Thoracic aorta (tissue), 2 donors: ENCODE measurements around the gene COL12A1. TPM values are rescaled to one million over a fixed set of nuclear protein-coding genes. Genes with fewer than 3 reads are reported as not detected.

Experiments
- ATAC-seq: fragments of 150-250 bp; one replicate; pipeline ENCODE4 v1.8.0; 2017; ENCODE audit warnings: low read depth; ENCODE audit not compliant: insufficient number of reproducible peaks, low FRiP score
- DNase-seq: peaks from one replicate; pipeline ENCODE4 v3.0.0-alpha.2; 2020; ENCODE audit warnings: low spot score
- H3K27ac ChIP-seq, 2 donors: fragments of 200-600 bp; sonication (generic); 1 replicate in 1 of 2; 2 replicates in 1 of 2; pipeline ENCODE4 v1.5.1; 2016; ENCODE audit warnings: mild to moderate bottlenecking in 2 of 2, moderate library complexity in 2 of 2
- H3K27me3 ChIP-seq: fragments of 200-600 bp; sonication (generic); replicated peaks from 2 replicates; pipeline ENCODE4 v1.6.0; 2016; ENCODE audit warnings: mild to moderate bottlenecking; ENCODE audit not compliant: insufficient read depth
- H3K36me3 ChIP-seq: fragments of 200-600 bp; sonication (generic); one replicate; pipeline ENCODE4 v1.5.1; 2016
- H3K4me1 ChIP-seq, 2 donors: fragments of 200-600 bp; sonication (generic); 1 replicate in 1 of 2; 2 replicates in 1 of 2; pipeline versions ENCODE4 v1.5.1 to v1.6.0; 2016; ENCODE audit warnings: low read depth in 2 of 2, mild to moderate bottlenecking in 1 of 2; ENCODE audit not compliant: control insufficient read depth in 1 of 2
- H3K4me3 ChIP-seq: fragments of 200-600 bp; sonication (generic); 2 replicates; pipeline ENCODE4 v1.5.1; 2016; ENCODE audit warnings: mild to moderate bottlenecking
- H3K9me3 ChIP-seq: fragments of 200-600 bp; sonication (generic); 2 replicates; pipeline ENCODE4 v1.5.1; 2016
- CTCF ChIP-seq: fragments of 200-600 bp; sonication (generic); IDR thresholded peaks from one replicate; pipeline ENCODE4 v1.5.1; 2019; ENCODE audit warnings: antibody characterized with exemption
- total RNA-seq, 2 donors: library from RNA; depleted of rRNA; stranded (reverse); fragments of >200 nt; gene quantifications; one replicate each; pipeline versions ENCODE4 v1.1.0 to v1.2.3, GENCODE V29; 2016

Gene COL12A1
- total RNA-seq, 2 donors from 2014 or later, result 92.3 to 131 TPM

DNA sequence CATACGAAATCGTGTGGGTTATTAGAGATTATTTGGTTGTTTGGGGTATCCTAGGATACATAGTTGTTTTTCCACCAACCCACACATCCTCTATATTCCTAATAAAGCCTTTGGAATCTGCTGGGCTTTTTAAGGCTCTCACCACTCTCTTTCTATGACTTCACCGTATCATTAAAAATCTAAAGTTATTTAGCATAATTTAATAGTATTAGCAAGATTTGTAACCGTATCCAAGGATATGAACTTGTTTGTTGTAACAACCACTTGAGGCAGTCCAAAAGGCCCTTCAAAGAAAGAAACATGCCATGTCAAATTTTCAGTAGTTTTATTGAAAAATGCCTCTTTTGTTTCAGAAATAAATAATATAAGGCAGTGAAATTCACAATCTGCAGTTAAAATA lies 121.8 kb downstream of the COL12A1 start:
- Histone ChIP-seq H3K27me3 (no peaks in the 10 kb centered on the region), H3K4me3 (no peak overlapping the region), H3K9me3 (no peaks in the 10 kb centered on the region), H3K4me1 (peaks cover 0 to under 1% of the 10 kb centered on the region in 2 donors), H3K27ac (no peak overlapping the region), H3K36me3 (peaks cover 10% of the 10 kb centered on the region)
- DNase-seq (no peak), ATAC-seq (no peak)
- no peak for TF ChIP-seq CTCF

DNA sequence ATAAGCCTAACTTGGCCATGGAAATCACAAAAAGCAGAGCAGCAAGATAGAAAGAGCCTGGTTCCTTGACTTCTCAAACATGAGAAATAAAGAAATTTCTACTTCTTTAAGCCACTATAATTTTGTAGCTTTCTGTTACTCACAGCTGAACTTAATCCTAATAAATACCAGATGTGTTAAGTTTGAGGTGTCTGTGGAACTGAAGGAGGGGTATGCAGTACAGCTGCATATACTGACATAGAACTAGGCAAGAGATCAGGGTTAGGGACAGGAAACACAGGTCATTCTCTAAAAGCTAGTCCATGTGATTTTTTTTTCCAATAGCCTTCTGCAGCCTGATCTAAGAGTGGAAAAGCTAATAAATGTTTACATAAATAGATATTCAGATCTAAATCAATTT lies 123.9 kb downstream of the COL12A1 start:
- H3K36me3 ChIP-seq, result no peaks in the 10 kb centered on the region
- H3K27ac ChIP-seq, result no peak overlapping the region
- TF ChIP-seq CTCF, result no peak
- H3K27me3 ChIP-seq, result no peaks in the 10 kb centered on the region
- no peaks in the 10 kb centered on the region for H3K9me3 ChIP-seq
- no peak for ATAC-seq
- no peaks in the 10 kb centered on the region for H3K4me1 ChIP-seq
- H3K4me3 ChIP-seq, result no peak overlapping the region
- no peak for DNase-seq

- DNase-seq (no peak), ATAC-seq (no peak)
- H3K36me3 ChIP-seq, result no peaks in the 10 kb centered on the region
- no peaks in the 10 kb centered on the region for H3K9me3 ChIP-seq
- H3K4me3 ChIP-seq, result no peak overlapping the region
- no peaks in the 10 kb centered on the region for H3K4me1 ChIP-seq
- no peak for TF ChIP-seq CTCF
- H3K27me3 ChIP-seq, result no peaks in the 10 kb centered on the region
- H3K27ac ChIP-seq, result no peak overlapping the region
Observed at GRCh38 chr6:75081047-75081446, 124.8 kb downstream of the COL12A1 start.

DNA sequence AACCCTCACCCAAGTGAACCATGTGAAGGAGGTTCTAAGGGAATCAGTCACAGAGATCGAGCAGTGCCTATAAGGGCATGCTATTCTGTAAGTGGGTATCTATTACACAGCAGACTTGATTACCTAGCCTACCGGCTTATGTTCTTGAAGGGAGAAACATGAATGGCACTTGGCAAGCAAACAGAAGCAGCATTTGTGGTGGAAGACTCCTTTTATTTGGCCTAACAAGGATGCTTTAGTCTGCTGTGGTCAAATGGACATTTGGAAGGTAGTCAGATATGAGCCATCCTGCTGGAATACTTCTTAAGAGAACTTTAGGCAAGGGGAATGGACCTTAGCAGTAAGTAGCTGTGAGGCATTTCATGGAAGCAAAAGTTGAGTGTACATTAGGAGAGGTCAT lies 126.3 kb downstream of the COL12A1 start:
- H3K9me3 ChIP-seq, result no peaks in the 10 kb centered on the region
- no peaks in the 10 kb centered on the region for H3K36me3 ChIP-seq
- no peak for TF ChIP-seq CTCF
- H3K27ac ChIP-seq, result no peak overlapping the region
- H3K4me3 ChIP-seq, result no peak overlapping the region
- H3K4me1 ChIP-seq, result no peaks in the 10 kb centered on the region
- H3K27me3 ChIP-seq, result no peaks in the 10 kb centered on the region
- no peak for ATAC-seq
- no peak for DNase-seq

- no peaks in the 10 kb centered on the region for H3K9me3 ChIP-seq
- H3K27ac ChIP-seq, result no peak overlapping the region
- DNase-seq, result no peak
- no peak for TF ChIP-seq CTCF
- H3K27me3 ChIP-seq, result no peaks in the 10 kb centered on the region
- no peak for ATAC-seq
- no peaks in the 10 kb centered on the region for H3K36me3 ChIP-seq
- no peak overlapping the region for H3K4me3 ChIP-seq
- no peaks in the 10 kb centered on the region for H3K4me1 ChIP-seq
Observed at GRCh38 chr6:75077701-75078100, 128.2 kb downstream of the COL12A1 start.
